Stromal cell of bone marrow (primary cell): ENCODE data around the gene ZCCHC7.
"Not testable (repeated sequence)": the region's sequence is repeated elsewhere in the genome, so short reads cannot be mapped to it uniquely, and the experiment has no call there.

Experiments used
- DNase-seq: peaks from one replicate; pipeline ENCODE4 v3.0.0-alpha.2; 2012; ENCODE audit warnings: low read depth

ZCCHC7 gene

DNA sequence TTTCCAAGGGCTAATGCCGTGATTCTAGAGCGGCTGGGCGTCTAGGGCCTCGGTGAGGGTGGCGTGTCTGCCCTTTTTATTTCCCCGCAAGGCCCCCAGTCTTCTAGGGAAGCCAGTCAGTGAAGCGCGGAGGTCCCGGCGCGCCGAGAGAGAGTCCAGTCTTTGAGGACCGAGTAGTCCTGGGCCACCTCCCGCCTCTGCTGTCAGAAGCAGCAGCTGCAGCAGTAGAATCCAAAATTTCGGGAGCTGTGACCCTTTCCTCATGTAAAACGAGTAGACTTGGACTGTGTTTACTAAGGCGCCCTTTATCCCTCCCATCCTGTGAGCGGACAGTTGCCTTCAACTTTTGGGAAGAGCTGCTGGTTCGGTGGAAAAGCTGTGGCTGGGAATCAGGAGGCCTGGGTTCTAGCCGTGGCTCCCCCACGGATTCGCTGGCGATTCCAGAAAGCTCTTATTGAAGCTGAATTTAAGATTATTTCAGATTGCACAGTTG lies 515 bp downstream of the ZCCHC7 start:
- peak; percentile 4 for DNase-seq

GRCh38 chr9:37121881-37122280 lies 1.5 kb downstream of the ZCCHC7 start:
- no peak for DNase-seq

DNA sequence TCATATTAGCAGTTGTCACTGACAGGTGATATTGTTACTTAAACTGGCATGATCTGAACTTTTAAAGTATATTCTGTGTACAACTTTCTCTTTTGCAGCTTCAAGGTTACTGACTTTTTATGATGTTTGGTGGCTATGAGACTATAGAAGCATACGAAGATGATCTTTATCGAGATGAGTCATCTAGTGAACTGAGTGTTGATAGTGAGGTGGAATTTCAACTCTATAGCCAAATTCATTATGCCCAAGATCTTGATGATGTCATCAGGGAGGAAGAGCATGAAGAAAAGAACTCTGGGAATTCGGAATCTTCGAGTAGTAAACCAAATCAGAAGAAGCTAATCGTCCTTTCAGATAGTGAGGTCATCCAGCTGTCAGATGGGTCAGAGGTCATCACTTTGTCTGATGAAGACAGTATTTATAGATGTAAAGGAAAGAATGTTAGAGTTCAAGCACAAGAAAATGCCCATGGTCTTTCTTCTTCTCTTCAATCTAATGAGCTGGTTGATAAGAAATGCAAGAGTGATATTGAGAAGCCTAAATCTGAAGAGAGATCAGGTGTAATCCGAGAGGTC lies 5.9 kb downstream of the ZCCHC7 start:
- DNase-seq = no peak

GRCh38 chr9:37127018-37127417 lies 6.6 kb downstream of the ZCCHC7 start:
- DNase-seq = no peak

DNA sequence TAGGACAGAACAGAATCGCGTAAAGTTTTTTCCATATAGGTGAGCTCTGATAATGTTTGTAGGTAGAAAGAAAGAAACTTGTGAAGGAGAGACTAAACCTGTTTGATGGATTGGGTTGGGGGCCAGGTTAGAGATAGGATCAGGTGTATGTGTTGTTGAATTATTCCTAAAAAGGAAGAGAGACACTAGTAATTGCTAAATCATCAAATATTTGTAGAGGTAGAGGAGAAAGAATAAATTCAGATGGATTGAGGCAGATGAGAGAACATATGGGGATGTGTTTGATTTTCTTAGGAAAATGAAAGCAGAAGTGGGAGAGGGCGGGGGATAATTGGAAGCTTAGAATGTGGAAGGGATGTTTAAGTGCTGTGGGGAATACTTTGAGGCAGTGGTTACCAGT lies 7.7 kb downstream of the ZCCHC7 start:
- no peak for DNase-seq

GRCh38 chr9:37134166-37134565 lies 13.8 kb downstream of the ZCCHC7 start:
- no peak for DNase-seq

DNA sequence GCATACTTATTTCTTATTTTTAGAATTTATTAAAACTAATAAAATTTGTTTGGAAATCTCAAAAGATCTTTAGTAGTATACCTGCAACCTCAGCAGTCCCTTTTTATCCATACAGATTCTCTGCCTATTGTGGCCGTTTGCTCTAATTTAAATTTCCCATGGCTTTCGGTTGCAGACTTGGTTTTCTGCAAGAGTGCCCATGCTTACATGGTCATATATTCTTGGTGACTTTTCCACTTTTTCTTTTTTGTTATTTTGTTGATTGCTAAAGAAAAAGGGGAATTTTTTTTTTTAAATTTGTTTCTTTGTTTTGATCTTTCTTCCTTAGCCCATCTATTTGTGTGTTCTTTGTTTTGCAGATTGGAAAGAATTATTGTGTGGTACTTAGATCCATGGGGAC lies 20.6 kb downstream of the ZCCHC7 start:
- no peak for DNase-seq

DNA sequence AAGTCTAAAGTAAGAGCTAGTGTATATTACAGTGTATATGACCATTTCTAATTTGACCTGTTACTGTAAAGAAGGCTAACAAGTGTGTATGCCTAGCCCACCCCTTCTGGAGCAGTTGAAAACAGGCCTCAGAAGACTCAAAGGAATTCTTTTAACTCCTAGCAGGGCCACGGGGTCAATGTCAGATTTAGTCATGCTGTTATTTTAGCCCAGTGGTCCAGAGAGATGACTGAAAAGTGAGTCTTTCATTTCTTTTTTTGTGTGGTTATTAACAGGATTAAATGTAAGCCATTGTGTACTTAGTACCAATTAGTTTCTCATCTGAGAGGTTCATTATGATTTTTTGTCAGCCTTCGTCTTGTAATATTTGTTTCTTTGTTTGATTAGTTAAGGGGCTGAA lies 24.4 kb downstream of the ZCCHC7 start:
- no peak for DNase-seq

- no peak for DNase-seq
Measured at GRCh38 chr9:37146410-37146809, 26.0 kb downstream of the ZCCHC7 start.

- no peak for DNase-seq
Measured at GRCh38 chr9:37148181-37148580, 27.8 kb downstream of the ZCCHC7 start.

DNA sequence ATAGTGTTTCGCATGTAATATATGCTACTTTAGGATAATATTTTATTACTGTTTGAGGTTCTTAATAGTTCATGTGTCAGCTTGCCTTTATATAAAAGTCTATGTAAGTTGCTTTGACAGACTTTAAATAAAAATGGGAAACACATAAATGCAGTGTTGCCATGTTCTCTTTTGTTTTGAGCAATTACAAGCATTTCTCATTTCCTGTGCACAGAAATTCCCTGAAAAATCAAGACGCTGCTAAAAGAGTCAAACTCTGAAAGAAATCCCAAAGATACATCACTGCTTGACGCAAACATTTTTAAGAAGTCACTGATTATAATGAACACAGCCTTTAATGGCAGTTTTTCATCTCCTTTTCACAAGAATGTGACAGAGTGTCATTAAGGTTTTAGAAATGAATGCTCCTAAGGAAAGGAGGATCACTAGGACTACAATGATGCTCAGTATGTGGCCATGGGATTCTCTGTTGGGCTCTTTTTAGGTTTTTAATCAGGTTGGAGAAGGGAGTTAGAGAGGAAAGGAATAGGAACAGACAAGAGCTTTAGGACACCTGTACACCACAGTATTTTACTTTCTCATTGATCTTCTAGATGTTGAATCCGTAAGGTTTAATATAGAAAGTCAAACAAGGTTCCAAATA lies 29.4 kb downstream of the ZCCHC7 start:
- no peak for DNase-seq

DNA sequence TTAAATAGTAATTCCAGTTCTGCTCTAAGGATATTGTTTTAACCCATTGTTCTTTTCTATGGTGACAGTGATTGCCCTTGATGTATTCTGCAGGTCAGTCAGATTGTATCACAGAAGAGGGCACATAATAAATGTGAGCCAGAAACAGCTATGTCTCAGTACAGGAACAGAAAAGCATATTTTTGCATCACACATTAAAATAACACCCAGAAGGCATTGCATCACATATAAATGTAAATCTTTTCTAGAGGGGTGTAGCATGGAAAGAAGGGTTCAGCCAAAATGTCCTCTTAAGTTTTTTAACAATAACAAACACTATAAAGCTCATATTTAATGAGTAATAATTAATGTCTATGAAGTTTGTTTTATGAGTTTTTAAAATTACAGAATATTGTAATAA lies 30.0 kb downstream of the ZCCHC7 start:
- DNase-seq = no peak

DNA sequence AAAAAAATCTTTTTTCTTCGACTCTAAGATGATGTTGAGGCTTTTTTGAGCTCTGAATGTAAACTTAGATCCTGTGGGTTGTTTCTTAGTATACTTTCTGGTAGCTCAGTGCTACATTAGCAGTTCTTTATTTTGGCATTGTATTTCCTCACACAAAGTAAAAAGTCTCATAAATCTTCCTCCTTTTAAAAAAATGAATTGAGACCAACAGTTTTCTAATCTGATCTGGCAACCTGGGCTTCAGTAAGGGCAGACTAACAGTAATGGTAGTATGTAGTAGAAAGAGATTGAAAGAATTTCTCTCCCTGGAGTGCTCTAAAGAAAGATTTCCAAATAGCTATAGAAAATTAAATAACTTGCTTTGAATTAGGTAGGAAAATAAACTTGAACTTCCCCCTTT lies 31.4 kb downstream of the ZCCHC7 start:
- DNase-seq = no peak

DNA sequence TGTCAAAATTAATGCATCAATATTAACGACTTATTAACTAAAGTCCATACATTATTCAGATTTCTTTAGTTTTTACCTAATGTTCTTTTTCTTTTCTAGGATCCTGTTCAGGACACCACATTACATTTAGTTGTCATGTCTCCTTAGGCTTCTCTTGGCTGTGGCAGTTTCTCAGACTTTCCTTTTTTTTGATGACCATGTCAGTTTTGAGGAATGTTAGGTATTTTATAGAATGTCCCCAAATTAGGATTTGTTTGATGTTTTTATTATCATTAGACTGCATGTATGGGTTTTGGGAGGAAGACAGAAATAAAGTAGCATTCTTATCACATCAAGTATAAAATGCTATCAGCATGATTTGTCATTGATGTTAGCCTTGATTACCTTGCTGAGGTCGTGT lies 32.0 kb downstream of the ZCCHC7 start:
- no peak for DNase-seq

DNA sequence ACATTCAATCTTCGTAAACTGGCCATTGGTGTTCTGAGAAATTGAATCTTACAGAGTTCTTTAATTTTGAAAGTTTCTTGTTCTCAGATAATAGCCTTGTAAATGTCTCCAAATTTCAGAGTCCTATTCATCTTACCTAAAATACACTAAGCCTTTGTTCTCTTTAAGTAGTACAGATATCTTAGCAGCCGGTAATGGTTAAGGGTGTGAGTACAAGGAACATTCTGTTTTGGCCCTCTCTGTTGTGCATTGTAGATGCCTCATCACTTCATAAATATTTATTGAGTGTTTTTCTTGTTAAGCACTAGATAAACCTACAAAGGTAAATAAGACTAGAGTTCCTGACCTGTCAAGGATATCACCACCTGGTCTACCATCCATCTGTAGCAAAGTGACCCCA lies 35.2 kb downstream of the ZCCHC7 start:
- DNase-seq = no peak

DNA sequence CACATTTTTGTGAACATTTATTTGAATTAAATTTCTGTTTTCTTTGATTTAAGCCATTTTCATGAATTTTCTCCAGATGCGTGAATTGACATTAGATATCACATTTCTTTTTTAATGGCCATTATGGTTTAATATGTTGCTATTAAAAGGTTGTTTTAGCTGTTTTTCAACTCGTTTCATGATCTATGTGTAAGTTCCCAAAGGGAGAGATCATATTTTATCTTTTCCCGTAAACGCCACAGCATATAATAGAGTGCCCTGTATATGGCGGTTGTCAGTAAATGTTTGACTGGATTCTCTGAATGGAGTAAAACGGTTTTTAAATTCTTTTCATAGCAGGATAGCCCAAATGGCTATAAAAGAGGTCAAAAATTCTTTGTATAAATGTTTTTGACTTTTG lies 35.8 kb downstream of the ZCCHC7 start:
- DNase-seq = no peak

- peak; percentile 4 for DNase-seq
Measured at GRCh38 chr9:37156781-37157356, 36.5 kb downstream of the ZCCHC7 start.

GRCh38 chr9:37157726-37158377 lies 37.5 kb downstream of the ZCCHC7 start:
- DNase-seq = no peak

- no peak for DNase-seq
Measured at GRCh38 chr9:37163299-37163698, 42.9 kb downstream of the ZCCHC7 start.

DNA sequence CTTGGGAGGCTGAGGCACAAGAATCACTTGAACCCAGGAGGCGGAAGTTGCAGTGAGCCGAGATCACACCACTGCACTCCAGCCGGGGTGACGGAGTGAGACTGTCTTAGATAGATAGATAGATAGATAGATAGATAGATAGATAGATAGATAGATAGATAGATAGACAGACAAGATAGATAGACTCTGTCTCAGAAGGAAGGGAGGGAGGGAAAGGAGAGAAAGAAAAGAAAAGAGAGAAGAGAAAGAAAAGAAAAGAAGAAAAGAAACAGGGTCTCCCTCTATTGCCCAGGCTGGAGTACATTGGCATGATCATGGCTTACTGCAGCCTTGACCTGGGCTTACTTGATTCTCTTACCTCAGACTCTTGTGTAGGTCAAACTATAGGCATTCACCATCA lies 44.0 kb downstream of the ZCCHC7 start:
- DNase-seq = not testable (repeated sequence)

DNA sequence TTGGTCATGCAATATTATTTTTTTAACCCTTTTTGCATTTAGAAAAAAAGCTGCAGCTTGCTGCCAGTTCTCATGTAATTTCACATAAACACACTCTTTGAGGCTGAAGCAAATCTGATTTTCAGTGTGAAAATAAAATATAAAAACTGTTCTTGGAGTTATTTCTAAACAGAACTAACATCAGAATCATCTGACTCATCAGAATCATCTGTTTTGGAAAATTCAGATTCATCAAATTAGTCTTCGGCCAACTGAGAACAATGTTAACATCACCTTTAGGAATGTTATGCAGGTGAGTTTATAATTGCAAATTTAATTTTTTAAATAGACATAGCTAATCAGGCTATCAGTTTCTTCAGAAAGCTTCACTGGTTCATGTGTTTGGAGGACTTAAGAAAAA lies 45.3 kb downstream of the ZCCHC7 start:
- DNase-seq = no peak

GRCh38 chr9:37167456-37168047 lies 47.2 kb downstream of the ZCCHC7 start:
- no peak for DNase-seq

- no peak for DNase-seq
Measured at GRCh38 chr9:37172557-37172956, 52.2 kb downstream of the ZCCHC7 start.
